Activated CD4-positive, CD25-positive, alpha-beta regulatory T cell treated with anti-CD3 and anti-CD28 coated beads, Interleukin-2, amount 50 U/mL, for 16 hours (primary cell): ENCODE results near the gene ETS1.

Experiments
- DNase-seq: peaks from one replicate; pipeline ENCODE4 v3.0.0-alpha.2; 2020; ENCODE audit warnings: low read depth, low spot score

ETS1 gene

DNA sequence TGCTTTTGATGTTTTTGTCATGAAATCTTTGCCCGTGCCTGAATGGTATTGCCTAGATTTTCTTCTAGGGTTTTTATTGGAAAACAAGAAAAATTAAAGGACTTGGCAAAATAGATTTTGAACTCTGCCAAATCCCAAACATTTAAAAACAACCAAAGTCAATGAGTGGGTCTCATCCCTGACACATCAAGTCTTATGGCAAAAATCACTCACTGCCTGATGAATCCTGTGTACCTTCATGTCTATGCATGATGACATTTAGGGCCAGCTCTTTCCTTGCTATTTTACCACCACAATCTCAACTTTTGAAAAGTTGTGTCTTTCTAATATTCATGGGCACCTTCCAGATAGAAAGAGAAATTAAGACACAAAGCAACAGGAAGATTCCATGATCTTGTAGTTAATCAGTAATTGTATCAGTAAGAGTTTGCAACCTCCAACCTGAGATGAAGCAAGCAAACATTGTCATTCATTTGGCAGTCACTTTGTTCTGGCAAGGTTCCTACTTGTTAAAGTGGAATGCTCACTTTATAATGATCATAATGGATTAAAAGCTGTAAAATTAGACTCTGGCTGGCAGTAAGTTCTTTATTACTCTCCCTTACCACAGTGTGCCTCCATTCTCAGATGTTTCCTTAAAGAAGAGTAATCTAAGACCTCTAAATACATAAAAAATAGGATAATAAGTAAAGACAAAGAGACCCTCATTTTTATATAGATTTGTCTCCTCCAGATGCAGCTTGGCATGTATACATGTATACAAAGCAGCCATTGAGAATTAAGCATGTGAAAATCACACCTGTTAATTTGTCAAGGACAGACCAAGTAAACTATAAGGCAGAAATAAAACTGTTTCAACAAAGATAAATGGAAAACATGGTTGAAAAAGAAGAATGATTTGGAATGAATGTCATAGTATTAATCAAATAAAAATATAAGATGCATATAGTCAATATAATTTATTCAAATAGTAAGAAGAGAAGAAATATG lies 51.6 kb downstream of the ETS1 start:
- DNase-seq: no peak

DNA sequence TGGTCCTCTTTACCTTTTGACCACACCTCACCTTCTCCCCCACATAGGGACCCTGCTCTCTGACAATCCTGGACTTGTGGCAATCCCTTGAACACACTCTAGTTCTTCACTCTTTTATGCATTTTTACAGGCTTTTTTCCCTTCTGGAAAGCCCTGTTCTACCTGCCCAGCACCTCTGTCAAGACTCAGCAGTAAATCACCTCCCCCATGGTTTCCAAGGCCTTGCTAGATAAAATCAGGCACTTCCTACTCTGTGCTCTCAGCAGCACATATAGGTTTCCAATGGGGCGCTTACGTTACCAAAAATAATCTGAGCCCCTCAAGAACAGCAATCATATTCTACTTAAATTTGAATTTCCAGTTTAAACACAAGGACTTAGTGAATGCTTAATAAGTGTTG lies 53.9 kb downstream of the ETS1 start:
- DNase-seq: no peak

DNA sequence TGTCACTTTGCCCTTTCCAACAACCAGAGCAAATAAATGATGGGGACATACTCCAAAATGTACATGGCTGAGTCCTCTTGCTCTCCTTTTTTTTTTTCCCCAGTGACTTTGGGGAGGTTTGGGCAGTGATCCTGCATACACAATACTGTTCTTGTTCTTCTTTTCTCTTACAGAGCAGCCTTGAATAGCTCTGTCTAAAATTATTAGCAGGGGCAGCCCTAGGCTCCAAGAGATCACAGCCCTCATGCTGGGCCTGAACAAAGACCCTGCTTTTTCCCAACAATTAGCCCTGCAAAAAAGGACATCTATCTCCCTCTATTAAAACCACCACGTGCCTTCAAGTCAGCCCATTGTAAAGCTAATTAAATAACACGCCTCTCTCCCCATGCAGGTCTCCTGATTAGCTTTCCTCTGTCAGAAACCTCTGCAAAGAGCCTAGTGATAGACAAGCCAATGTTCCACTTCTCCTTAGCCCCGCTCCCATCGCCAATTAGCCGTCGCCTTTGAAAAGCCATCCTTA lies 54.7 kb downstream of the ETS1 start:
- no peak for DNase-seq

DNA sequence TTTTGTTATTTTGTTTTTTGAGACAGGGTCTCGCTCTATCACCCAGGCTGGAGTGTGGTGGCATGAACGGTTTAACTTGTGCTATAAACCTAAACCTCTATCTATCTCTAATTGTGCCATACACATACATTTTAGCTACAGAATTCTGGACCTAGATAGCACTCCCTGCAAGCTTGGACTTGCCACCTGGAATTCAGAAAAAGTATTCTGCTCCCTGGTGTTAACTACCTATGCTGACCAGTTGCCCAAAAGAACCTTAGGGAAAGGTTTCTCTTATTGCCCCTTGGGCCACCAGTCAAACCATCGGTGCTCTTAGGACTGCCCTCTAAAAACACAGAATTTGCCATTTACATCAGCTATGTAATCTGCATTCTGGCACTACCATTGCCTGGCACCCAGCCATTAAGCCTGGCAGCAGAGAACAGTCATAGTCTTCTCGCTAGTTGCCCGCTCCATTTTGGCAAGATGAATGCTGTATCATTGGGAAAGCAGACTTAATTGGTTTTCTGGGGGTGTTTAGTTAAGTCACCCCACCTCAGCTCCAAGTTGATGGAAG lies 55.3 kb downstream of the ETS1 start:
- DNase-seq: no peak

DNA sequence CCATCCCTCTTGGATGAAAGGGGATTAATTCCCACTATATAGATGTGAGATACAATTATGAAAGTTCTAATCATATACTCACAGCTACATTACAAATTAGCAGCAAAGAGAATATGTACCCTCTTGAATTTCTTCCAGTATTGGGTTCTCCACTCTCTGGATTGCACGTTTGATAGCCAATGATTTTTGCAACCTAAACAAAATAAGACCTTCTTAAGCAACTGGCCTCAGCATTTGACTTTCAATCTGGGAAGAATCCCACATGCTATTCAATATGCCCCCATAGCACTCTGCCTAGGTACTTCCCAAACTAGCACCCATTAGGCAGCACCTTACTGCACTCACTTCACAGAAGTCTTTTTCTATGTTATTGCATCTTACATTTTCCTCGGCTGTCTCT lies 55.8 kb downstream of the ETS1 start:
- DNase-seq: no peak

DNA sequence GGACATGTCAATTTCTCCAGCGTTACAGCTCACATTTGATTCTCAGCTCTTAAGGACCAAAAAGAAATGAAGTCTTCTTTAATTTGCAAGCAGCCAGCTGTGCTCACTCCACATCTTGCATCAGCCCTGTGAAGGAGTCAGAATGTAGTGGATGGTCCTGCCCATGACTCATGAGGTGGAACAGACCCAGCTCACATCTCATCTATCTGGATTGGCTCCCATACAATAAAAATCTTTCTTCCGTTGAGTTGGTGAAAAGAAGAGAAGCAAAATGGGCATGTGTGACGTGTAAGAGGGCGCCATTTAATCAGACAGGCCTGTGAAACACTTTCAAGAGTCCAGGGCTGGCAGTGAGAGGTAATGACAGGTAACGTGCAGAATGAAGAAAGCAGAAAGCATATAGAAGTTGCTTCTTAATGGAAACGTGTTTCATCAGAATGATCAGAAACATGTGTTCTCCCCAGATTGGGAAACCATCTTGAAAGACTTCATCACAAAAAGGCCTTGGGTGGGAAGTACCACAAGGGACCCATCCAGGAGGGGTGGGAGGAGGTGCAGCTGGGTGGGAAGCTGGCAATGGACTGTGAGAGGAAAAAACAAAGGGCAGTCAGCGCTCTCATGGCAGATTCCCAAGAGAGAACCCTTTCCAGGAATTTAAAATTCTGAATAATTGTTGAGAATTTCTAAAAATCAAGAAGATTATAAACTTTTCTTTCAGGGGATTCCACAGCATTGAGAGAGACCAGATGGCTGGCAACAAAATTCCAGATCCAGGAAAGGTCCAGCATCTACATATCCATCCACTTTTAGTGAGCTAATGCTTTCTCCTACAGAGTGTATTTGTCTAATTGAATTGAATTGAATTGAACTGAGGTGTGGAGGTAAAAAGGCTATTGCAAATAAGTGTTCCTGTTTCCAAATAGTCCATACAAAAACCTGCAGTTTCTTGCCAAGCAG lies 57.0 kb downstream of the ETS1 start:
- DNase-seq: no peak

DNA sequence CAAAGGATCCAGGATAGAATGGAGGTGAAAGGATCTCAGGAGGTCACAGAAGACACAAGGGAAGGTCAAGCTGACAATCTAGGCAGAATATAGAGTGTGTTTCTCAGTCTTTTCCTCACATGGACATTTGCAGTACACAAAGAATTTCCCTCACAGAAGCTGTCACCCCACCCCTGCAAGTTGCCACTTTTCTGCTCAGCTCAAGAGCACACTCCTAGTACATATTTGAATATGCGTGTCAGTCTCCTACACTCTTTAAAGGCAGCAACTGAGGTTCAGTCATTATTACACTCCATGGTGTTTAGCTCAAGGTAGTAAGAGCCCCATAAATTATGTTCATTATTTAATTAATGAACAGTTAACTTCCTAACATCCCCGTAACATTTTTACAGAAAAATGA lies 59.1 kb downstream of the ETS1 start:
- DNase-seq: no peak

DNA sequence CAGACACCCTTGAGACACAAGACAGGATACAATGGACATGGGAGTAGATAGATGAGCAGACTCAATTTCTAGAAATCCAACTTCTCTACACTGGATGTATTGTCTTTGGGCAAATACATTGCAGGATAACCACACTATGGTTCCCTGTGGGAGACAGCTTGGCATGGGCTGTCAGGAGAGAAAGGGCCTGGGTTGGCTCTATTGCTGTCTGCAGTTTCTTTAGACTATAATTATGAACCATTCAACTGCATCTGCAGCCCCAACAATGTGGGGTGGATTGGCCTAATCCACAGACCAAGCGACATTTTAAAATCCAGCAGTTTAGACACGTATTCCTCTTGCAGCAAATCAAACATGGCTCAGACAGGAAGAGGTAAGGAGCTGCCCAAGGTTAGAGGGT lies 60.3 kb downstream of the ETS1 start:
- DNase-seq: no peak

DNA sequence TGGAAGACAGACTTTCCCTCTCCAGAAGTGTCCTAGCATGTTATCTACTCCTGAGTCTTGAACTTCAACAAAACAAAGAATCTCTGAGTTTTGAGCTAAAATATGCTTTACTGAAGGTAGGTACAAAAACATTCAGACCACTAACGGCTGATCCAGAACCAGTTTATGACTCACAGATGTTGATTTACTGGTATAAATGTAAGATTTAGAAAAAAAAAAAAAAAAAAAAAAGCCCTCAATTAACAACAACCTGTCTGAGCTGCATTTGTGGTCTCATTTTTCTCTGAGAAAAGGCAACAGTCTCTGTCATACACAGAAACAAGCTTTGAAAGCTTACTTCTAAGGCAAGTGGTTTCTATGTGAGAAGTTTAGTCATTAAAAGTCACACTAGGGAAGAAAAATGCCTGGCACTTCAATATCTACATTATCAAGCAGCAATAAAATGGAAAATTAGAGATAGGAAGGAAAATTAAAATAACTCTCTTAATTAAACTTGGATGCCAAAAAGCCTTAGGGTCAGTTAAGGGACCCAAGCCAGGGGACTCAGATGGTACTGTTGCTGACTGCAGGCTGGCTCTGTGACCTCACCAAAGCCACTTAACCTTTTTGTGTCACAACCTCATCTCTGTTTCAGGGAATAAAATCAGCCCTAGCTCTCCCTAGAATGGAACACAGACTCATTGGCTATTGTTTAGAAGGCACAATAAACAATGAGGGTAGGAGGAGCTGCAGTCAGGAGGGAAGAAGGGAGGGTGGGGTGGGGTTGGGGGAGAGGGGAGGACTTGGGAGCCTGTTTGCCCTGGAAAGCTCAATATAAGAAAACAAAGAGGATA lies 61.7 kb downstream of the ETS1 start:
- no peak for DNase-seq

DNA sequence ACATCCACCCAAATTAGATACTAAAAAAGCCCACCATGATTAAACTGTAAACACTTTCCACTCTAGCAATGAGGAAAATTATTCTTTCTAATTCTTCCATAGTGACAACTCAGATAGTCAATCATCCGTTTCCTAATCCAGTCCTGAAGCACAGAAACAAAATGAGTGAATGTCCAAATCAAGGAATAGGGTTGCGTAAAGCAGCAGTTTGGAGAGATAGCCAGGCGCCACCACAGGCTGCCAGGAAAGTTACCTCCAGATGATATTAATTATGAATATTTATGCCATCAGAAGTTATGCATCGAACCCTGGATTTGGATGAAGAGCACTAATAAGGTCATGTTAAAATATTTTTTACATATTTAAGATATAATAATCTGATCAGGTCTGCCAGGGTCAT lies 63.2 kb downstream of the ETS1 start:
- no peak for DNase-seq

DNA sequence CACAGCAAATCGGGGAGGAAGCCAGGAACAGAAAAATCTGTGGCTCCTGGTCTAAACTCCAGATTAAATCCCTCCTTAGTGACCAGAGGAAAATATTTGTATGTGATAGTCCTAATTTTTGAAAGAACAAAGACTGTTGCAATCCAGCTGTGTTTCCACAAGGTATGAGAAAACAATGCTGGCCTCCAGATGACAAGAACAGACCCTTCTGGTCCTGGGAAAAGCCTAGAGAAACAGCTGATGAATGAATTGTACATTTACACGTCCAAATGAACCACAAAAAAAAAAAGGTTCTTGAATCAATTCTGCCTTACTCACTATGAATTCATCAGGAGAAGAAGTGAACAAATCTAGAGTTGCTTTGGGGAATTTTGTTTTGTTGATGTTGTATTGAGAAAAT lies 63.7 kb downstream of the ETS1 start:
- no peak for DNase-seq

DNA sequence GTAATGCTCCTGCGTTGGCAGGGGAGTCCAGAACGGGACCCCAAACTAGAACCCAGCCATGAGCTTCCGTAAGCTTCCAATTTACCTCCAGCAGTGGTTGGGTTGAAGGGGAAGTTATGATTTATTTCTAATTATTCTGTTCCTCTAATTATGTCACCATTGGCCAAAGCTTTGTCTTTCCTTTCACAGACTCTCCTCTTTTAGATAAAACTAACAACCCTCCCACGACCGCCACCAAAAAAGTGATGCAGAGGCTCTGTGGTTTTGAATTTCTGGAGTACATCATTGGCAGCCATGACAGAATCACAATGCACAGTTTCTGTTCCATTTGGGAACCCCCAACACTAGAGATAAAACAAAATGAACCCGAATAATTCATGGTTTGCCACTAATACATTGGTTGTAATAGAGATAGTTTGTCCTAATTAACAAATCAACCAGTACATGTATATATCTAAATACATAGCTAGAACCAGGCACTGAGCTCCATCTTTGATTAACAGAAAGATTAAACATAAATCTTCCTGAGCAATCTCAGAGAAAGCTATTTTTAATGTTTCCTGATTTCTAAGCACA lies 64.3 kb downstream of the ETS1 start:
- DNase-seq: peak; percentile 55

DNA sequence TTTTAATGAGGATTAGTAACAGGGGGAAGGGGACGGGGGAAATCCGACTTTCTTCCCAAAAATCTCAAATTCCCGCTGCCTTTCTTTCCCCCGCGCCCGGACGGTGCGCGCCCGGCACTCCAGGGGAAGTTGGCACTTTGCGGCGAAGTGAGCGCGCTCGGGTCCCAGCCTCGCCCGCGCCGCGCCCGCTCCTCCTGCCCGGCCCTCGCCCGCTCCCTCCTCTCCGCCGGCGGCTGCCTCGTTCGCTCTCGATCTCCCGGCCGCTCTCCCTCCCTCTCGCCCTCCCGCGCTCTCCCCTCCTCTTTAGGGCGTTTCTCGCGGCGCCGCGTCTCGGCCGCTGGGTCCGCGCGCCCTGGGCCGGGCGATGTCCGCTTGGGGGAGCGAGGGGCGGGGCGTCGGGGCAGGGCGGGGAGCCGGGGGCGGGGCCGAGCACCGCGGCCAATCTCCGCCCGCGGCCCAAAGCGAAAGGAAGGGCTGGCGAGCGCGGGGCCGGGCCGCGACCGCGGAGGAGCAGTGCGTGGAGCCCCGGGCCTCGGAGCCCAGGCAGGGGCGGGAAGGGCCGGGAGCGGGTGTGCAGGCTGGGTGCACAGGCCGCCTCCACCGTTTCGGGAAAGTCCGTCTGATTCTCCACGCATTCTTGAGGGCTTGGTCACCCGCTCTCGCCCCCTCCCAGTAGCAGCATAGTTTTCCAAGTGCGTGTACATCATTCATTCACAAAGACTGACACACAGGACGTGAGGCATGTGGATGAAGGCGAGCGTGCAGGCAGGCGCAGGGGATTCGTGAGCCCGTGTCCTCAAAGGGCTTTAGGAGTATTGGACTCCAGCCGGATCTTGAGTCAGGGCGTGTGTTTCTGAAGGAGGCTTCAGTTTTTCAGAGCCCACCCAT lies 65.1 kb downstream of the ETS1 start:
- DNase-seq: peak; percentile 79

DNA sequence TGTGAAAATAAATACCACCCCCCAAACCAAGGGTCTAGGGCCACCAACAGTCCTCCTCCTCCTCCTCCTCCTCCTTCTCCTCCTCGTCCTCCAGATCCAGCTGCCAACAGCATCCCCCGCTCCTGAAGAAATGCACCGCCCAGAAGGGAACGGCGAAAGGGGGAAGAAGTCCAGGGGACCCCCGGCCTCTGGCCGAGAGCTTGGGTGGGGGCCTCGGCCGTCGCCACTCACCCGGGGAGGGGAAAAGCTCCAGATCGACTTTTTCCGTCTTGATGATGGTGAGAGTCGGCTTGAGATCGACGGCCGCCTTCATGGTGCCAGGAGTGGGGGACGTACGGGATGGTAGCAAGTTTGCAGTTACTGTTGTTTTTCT lies 65.7 kb downstream of the ETS1 start:
- no peak for DNase-seq

DNA sequence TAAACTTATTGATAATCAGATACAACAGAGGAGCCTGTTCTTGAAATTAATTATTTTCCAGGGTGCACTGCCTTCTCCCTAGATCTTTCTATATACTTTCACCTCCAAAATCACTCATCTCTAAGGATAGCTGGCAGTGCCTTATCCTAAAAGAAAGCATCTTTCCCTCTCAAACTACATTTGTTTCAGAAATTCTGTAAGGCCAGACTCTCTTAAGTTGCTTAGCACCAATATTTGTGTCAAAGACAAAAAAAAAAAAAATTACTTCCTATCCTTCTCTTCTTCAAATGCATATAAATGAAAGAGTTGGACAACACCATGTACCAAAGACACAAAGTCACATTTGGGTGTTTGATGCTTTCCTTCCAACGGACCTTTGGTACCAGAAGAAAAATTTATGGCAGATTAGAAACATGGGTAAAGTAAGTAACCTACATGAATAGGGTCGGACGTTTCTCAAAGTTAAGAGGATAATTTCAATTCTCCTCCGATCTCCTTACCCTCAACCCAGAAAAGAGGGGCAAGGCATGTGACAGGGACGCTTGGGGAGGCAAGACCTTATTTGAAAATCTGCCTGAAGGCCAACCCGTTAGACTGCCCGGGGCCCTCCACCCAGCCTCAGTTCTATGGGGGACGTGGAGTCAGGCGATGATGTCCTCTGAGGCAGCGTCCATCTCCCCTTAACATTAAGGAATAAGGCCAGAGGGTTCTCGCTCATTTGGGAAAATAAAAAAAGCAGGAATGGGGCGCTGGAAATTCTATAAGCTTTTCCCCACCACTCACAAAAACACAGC lies 66.3 kb downstream of the ETS1 start:
- no peak for DNase-seq

DNA sequence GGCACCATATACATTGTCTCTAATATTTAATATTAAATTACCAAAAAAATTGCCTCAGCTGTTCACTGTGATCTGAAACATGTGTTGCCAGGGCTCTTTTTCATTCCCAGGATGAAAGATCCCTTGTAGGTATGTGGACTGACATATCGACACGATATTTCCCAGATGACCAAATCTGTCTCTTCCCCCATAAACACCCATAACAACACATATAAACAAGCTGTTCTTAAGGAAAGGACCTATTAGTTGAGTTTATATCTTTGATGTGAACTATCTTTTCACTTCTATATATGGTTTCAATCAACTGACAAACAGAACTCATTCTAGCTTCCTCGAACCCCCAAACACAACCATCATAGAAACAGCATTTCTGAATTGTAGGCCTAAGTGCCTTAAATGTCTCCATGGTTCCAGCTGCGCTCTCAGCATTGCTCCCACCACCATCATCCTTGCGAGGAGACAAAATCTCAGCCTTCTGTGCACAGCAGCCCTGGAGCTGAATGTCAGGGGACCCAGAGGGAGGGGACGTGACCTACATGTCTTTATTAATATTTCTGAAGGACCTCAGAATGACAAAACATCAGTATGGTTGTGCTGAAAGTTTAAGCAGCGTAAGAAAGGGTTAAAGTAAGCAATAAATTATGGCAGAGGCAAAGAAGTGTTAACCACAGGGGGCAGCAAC lies 67.0 kb downstream of the ETS1 start:
- DNase-seq: no peak

DNA sequence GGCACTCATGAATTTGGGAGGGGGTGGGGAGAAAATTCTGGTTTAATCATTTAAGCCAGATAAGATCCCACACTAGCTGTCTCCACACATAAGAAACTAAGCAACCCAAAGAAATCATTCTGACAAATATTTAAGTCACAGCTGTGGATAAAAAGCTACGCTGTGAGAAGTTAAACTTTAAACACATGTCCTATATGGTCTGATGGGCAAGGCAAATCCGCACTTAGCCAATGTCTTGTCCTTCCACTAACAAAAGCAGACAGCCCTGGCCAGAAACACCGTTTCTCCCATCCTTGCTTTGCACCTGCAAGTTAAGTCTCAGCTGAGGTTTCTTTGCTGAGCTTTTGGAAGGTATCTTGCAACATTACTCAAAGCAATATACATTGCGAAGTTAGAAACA lies 68.0 kb downstream of the ETS1 start:
- DNase-seq: no peak

DNA sequence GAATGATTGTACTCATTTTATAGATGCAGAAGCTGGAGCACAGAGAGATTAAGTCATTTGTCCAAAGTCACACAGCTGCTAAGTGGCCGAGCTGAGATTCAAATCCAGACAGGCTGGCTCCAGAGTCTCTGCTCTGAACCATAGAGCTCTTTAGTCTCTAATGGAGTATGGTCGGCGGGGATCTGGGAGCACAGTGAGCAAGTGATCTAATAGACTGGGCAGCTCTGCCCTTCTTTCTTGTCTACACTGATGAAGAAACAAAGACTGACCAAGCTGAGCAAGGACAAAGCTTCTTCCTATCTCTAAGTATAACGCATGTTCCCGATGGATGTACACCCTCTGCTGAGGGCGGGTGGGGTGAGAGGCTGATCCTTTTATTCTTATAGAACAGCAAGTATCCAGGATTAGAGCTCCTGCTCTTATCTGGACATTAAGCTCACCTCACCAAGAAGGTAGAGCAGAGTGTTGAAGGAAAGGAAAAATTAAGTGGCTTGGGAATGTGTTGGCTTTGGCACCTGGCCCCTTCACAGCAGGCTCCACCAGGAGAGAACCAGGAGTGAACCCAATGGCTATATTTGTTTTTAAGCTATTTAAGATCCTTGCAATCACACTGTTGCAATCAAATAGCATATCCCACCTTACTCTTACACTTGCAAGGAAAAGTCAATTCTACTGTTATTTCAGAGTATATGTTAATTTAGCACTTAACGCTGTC lies 68.7 kb downstream of the ETS1 start:
- DNase-seq: no peak
